GM12873 (cell line): ENCODE measurements around the gene SEC14L6.

Source experiments
- TF ChIP-seq, protein P1 (sequence below): IDR thresholded peaks from 2 replicates; pipeline ENCODE4 v1.5.1; 2012; ENCODE audit warnings: low read depth, mild to moderate bottlenecking, moderate library complexity, low read length, control low read depth; ENCODE audit not compliant: insufficient read depth; ENCODE audit errors: missing control alignments

The SEC14L6 gene

DNA sequence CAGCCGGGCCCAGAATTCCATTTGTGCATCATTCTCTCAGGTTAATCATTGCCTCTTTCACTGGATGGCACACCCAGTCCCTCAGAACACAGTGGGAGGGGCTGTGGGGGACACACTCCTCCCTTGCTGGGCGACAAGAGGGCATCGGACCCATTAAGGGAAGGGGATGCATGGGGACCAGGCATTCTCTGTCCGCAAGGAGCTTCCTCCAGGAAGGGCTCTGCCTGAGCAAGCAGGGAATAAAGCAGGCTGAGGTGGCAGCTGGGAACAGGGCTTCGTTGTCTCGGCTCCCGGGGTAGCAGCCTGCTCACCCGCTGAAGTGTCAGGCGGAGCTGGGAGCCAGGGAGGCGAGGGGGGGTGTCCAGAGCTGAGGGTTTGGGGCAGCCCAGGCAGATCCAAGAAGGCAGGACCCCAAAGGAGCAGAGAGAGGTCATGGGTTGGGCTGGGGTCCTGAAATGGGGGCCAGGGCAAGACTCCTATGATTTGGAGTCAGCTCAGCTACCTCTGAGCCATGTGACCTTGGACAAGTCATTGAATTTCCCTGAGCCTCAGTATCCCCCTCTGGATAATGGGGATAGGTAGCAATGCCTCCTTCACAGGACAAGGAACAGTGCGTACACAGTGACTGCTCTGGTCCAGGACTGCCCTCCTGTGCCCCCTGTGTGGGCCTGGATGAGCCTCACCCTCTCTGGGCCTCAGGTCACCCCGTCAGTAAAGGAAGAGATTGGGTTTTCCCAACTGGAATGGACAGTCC is 26.5 kb upstream of the SEC14L6 start:
- TF ChIP-seq, protein P1, sequence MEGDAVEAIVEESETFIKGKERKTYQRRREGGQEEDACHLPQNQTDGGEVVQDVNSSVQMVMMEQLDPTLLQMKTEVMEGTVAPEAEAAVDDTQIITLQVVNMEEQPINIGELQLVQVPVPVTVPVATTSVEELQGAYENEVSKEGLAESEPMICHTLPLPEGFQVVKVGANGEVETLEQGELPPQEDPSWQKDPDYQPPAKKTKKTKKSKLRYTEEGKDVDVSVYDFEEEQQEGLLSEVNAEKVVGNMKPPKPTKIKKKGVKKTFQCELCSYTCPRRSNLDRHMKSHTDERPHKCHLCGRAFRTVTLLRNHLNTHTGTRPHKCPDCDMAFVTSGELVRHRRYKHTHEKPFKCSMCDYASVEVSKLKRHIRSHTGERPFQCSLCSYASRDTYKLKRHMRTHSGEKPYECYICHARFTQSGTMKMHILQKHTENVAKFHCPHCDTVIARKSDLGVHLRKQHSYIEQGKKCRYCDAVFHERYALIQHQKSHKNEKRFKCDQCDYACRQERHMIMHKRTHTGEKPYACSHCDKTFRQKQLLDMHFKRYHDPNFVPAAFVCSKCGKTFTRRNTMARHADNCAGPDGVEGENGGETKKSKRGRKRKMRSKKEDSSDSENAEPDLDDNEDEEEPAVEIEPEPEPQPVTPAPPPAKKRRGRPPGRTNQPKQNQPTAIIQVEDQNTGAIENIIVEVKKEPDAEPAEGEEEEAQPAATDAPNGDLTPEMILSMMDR: no peak

DNA sequence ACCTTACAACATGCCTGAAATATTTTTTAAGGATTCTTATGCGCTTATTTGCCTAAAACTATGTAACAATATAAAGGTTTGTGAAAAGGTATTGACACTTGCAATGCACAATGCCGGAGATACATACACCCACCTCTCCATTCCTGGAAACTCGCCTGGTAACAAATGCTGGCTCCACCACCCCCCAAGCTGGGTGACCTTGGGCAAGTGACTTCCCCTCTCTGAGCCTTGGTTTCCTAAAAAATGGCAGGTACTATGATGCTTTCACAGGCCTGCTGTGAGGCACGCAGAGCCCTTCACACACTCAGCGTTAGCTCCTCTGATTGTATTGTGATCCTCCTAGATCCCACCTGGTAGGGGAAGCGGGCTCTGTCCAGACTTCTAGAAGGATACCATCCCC is 25.7 kb upstream of the SEC14L6 start:
- TF ChIP-seq, protein P1: no peak

DNA sequence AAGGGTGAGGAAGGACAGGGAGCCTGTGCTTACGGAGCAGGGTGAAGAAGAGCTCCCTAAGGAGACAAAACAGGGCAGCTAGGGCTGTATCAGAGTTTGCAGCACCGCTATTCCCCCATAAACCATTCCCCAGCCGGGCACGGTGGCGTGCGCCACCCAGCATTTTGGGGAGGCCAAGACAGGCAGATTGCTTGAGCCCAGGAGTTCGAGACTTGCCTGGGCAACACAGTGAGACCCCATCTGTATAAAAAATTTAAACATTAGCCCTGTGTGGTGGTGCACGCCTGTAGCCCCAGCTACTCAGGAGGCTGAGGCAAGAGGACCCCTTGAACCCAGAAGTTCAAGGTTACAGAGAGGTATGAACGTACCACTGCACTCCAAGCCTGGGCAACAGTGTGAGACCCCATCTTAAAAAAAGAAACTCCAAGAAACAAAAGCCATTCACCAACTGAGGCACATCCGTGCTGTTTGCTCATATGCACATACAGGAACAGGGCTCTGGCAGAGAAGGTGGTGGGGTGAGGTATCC is 23.2 kb upstream of the SEC14L6 start:
- TF ChIP-seq, protein P1: no peak

DNA sequence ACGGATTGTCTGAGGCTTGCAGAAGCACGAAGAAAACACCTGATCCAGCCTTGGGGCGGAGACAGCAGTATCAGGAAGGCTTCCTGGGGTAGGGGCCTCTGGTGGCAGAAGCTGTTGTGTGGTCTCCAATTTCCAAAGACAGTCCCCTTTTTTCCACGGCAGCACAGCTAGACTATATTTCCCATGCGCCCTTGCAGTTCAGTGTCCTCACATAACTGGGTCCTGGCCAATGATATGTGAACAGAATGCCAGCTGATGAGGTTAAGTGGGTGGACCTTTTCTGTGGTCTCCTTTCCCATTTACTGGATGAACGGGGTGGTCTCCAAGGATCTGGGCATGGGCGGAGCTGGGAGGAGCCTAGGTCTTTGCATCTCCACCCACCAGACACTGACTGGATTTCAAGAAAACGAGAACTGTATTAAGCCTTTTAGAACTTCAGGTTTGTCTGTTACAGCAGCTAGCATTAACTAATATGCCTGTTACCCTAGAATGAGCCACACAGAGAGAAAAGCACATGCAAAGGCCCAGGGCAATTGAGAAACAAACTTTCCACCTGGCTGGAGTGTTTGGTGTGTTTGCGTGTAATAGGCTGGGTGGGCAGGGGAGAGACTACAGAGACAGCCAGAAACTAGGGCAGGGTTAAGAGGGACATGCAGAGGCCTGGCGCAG is 21.7 kb upstream of the SEC14L6 start:
- TF ChIP-seq, protein P1: no peak

DNA sequence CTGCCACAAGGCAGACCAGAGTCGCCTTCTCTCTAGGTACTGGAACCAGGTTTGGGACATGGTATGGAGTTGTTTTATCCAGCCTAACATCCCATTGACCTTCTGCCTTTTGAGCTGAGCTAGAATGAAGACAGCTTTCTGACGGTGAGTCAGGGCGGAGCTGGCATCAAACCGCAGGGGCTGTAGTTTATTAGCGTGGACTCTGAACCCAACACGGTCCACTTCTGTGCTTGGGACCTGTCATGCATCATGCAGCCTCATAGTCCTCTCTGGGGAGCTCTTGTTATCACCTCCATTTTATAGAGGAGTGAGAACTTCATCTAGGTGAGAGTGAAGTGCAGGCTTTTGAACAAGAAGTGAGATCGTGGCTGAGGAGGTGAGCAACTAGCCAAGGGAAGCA is 19.6 kb upstream of the SEC14L6 start:
- TF ChIP-seq, protein P1: no peak

DNA sequence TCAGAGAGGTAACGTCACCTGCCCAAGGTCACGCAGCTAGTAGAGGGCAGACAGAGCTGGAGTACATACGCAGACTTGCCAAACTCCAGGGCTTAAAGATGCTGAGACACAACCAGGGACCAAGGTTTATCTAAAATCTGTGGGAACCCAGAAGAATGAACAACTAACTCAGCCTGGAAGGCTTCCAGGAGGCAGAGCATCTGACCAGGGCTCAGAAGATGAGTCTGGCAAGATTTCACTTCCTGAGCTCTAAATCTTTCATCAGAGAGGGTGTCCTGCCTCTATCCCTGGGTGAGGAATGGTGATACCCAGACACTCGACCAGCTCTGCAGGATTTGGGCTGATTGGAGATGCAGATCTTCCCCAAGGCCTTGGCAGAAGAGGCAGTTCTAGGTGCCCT is 18.8 kb upstream of the SEC14L6 start:
- TF ChIP-seq, protein P1: no peak

DNA sequence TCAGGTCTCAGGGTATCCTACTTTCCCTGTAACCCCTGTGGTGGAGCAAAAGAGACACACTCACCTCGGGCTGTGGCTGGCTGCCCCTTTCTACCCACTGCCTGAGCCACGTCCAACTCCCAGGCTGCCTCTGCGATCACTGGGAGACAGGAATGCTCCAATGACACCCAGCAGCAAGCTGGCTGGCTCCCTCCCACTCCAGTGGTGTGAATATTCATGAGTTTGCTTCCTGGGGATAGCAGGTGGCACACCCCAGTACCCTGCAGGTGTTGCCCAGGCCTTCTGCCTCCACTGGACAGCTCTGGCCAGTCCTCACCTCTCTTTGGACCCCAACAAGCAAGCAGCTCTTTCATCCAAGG is 18.2 kb upstream of the SEC14L6 start:
- TF ChIP-seq, protein P1: no peak
